Tibial nerve (tissue), 4 donors: ENCODE measurements around the gene LIG3.

Source experiments
- CTCF ChIP-seq, 5 experiments: fragments of 200-600 bp in 3 of 5; fragments of 450-650 bp in 2 of 5; sonication (generic) in 3 of 5; IDR thresholded peaks; one replicate each; pipeline ENCODE4 v1.5.1; 2016 to 2019; ENCODE audit warnings: antibody characterized with exemption in 5 of 5, mild to moderate bottlenecking in 3 of 5, moderate library complexity in 2 of 5
- EP300 ChIP-seq, 2 donors: sonication (generic); formaldehyde crosslinking; IDR thresholded peaks; one replicate each; pipeline ENCODE4 v1.6.1; 2017; ENCODE audit warnings: antibody characterized with exemption in 2 of 2, mild to moderate bottlenecking in 1 of 2
- POLR2A ChIP-seq, 2 donors: fragments of 450-650 bp; IDR thresholded peaks; one replicate each; pipeline ENCODE4 v1.6.1; 2017; ENCODE audit warnings: antibody characterized with exemption in 2 of 2, mild to moderate bottlenecking in 2 of 2, moderate library complexity in 2 of 2

- TF ChIP-seq POLR2A (IDR thresholded peaks at IDR 0.05) (no peak), CTCF (IDR thresholded peaks at IDR 0.05) (no peak), EP300 (IDR thresholded peaks at IDR 0.05) (no peak)
Observed at GRCh38 chr17:35021520-35022380, 41.4 kb downstream of the LIG3 start.
